ENCODE data around the gene MIEF1. TPM values are rescaled to one million over a fixed set of nuclear protein-coding genes. Genes with fewer than 3 reads are reported as not detected.
A peak's percentile ranks its signal among the peaks of the same experiment; 100 is the strongest.

The MIEF1 gene
- total and polyA plus RNA-seq, 2 of the 8 experiments (the other 6 are each of a cell fraction or from before 2014, with no cell fraction given), result 16.8 to 32.7 TPM

- H3K27me3 ChIP-seq (replicated peaks in 1 of 4; ENCODE audit: control insufficient read depth in 3 of 4, extremely low read depth in 1 of 4, insufficient read depth in 3 of 4, low read length in 3 of 4), result peaks cover 30 to 53% (median 48%) of the 10 kb centered on the region in 4 experiments
- peaks cover 9% of the 10 kb centered on the region; the same call in 1 of the 2 replicates for H3K79me1 ChIP-seq (ENCODE audit: low read depth, low read length)
Observed at GRCh38 chr22:39560127-39560526, 58.0 kb downstream of the MIEF1 start.

More at GRCh38 chr22:39560127-39560526, 58.0 kb downstream of the MIEF1 start:
- TF ChIP-seq FOSL1 (IDR thresholded peaks at IDR 0.05; ENCODE audit: insufficient read depth, low read depth, low read length), result no peak
- TF ChIP-seq SUZ12 (IDR thresholded peaks at IDR 0.05; ENCODE audit: low read length), result no peak
- TF ChIP-seq YY1 (IDR thresholded peaks at IDR 0.05; ENCODE audit: low read depth, low read length), result no peak
- TF ChIP-seq GABPA (IDR thresholded peaks at IDR 0.05; ENCODE audit: borderline replicate concordance, insufficient read depth, low read length), result no peak
- no peak for TF ChIP-seq SP4 (IDR thresholded peaks at IDR 0.05; ENCODE audit: low read length)
- TF ChIP-seq SIX5 (IDR thresholded peaks at IDR 0.05; ENCODE audit: low read depth, low read length), result no peak
- Histone ChIP-seq H3K23ac (ENCODE audit: insufficient read length) (no peak overlapping the region), H4K20me1 (replicated peaks in 1 of 2; ENCODE audit: control insufficient read depth in 1 of 2, insufficient read depth in 2 of 2, low read length in 2 of 2) (peaks cover 0 to 17% of the 10 kb centered on the region in 2 experiments), H3K18ac (ENCODE audit: extremely low read depth, low read length) (no peak overlapping the region), H4K91ac (replicated peaks; ENCODE audit: insufficient read length, low read length) (no peak overlapping the region), H3K4me3 (ENCODE audit: extremely low read depth in 1 of 4, insufficient read depth in 2 of 4, low read depth in 3 of 4, low read length in 4 of 4) (no peak overlapping the region), H2BK5ac (ENCODE audit: low read depth, low read length) (peak overlapping the region; percentile 6; the same call in 1 of the 2 replicates), H3K79me2 (ENCODE audit: control insufficient read depth in 1 of 2, insufficient read depth in 2 of 2, low read length in 2 of 2) (peaks cover 0 to 4% of the 10 kb centered on the region in 2 experiments; a peak in 2 of 4 replicates), H3K9ac (replicated peaks in 1 of 4; ENCODE audit: extremely low read depth in 1 of 4, low read depth in 3 of 4, low read length in 3 of 4) (no peak overlapping the region), H2BK20ac (ENCODE audit: low read length) (no peak overlapping the region), H2BK15ac (ENCODE audit: low read length) (no peak overlapping the region), H4K8ac (ENCODE audit: extremely low read depth, insufficient read depth, low read length) (no peak overlapping the region), H3K56ac (replicated peaks; ENCODE audit: insufficient read length, low read depth, low read length) (no peak overlapping the region), H3K4me1 (replicated peaks in 1 of 4; ENCODE audit: control insufficient read depth in 3 of 4, insufficient read depth in 4 of 4, low read length in 3 of 4) (peaks cover 4 to 21% (median 6%) of the 10 kb centered on the region in 4 experiments; a peak in 6 of 7 replicates), H2AFZ (ENCODE audit: low read length) (no peak overlapping the region), H3K36me3 (ENCODE audit: control insufficient read depth in 2 of 4, insufficient read depth in 4 of 4, low read length in 3 of 4) (peaks cover 0 to 3% (median 0%) of the 10 kb centered on the region in 4 experiments; a peak in 2 of 8 replicates), H2BK120ac (replicated peaks; ENCODE audit: low read depth, low read length) (no peak overlapping the region), H3K4ac (replicated peaks; ENCODE audit: insufficient read length, low read depth, low read length) (no peak overlapping the region), H3K9me3 (ENCODE audit: insufficient read depth in 2 of 2, low read depth in 1 of 2, low read length in 1 of 2) (0 out of 4 replicates have a peak, but pooled peaks cover 0 to 5% of the 10 kb centered on the region in 2 experiments), H3K14ac (ENCODE audit: insufficient read length) (no peak overlapping the region), H3K23me2 (ENCODE audit: low read depth, low read length) (peaks cover 10% of the 10 kb centered on the region; the same call in 1 of the 2 replicates), H3K27ac (ENCODE audit: low read depth, low read length) (no peak overlapping the region), H3K4me2 (ENCODE audit: insufficient read depth in 1 of 2, low read depth in 2 of 2, low read length in 2 of 2) (no peak overlapping the region), H4K5ac (ENCODE audit: insufficient read length, low read depth, low read length) (no peak overlapping the region), H2AK5ac (ENCODE audit: low read depth, low read length) (no peak overlapping the region), H2BK12ac (ENCODE audit: low read depth, low read length) (peak overlapping the region; percentile 75; the same call in 1 of the 2 replicates)
- DNase-seq (ENCODE audit: low read depth in 1 of 2, low spot score in 2 of 2) (no peak), FAIRE-seq (no peak)
- WGBS, 2 experiments (ENCODE audit: extremely low coverage in 1 of 2, insufficient coverage in 1 of 2, insufficient read length in 1 of 2, insufficient replicate concordance in 2 of 2, low coverage in 1 of 2, low lambda C conversion rate in 2 of 2, missing lambda C conversion rate in 1 of 2), result 83% methylated on average over 5 of the region's 6 CpGs; no CpG with 5 or more reads in 1 of the 2 experiments
- CTCF ChIA-PET (ENCODE audit: partially characterized antibody), result interaction anchor here (0.7 to 5.3 kb wide), 29 partner anchors 9 to 464 kb away, joined by 3 to 47 read pairs (median 4); partner anchors contain the start of gene CACNA1I
- POLR2A ChIA-PET (ENCODE audit: partially characterized antibody), result interaction anchor here (1.0 to 1.3 kb wide), 4 partner anchors 17 to 76 kb away, joined by 3 to 4 read pairs (median 4); no protein-coding TSS in a partner anchor
